HEK293 (cell line): ENCODE measurements around the gene UQCR11.

Experiments used
- CTCF ChIA-PET: fragments of 350-600 bp; formaldehyde crosslinking; extraction: SDS; loops from one replicate; lab custom pipeline; 2021; ENCODE audit warnings: antibody characterized with exemption; lab: Yijun Ruan, JAX
- POLR2A ChIA-PET: fragments of 300-600 bp; formaldehyde crosslinking; extraction: SDS; loops from one replicate; lab custom pipeline; 2020; ENCODE audit warnings: antibody characterized with exemption, inconsistent platforms; lab: Yijun Ruan, JAX
- H3K27ac ChIP-seq: fragments of 200-500 bp; sonication (Bioruptor generic); 2 replicates; pipeline ENCODE4 v1.5.1; 2014; ENCODE audit warnings: low read depth, low read length, control low read depth, inconsistent platforms; ENCODE audit errors: extremely low read depth
- H3K36me3 ChIP-seq, 2 experiments: fragments of 200-500 bp in 1 of 2; sonication (Bioruptor generic) in 1 of 2; 1 replicate in 1 of 2; 2 replicates in 1 of 2; pipeline ENCODE4 v1.5.1; 2014 to 2017; ENCODE audit warnings: inconsistent platforms in 2 of 2, low read length in 2 of 2; ENCODE audit not compliant: control insufficient read depth in 2 of 2, insufficient read depth in 1 of 2
- H3K4me1 ChIP-seq: fragments of 200-500 bp; sonication (Bioruptor generic); 2 replicates; pipeline ENCODE4 v1.5.1; 2014; ENCODE audit warnings: mild to moderate bottlenecking, low read length, inconsistent platforms; ENCODE audit not compliant: control insufficient read depth, insufficient read depth
- H3K4me3 ChIP-seq: 2 replicates; pipeline ENCODE4 v1.5.1; 2011; ENCODE audit warnings: low read depth, mild to moderate bottlenecking, control low read depth, low read length, moderate library complexity
- H3K9me3 ChIP-seq: fragments of 200-500 bp; sonication (Bioruptor generic); 2 replicates; pipeline ENCODE4 v1.5.1; 2014; ENCODE audit warnings: low read depth, low read length, inconsistent platforms; ENCODE audit not compliant: control insufficient read depth, insufficient read depth
- EGR2 ChIP-seq: fragments of 450-650 bp; formaldehyde crosslinking; IDR thresholded peaks from 2 replicates; pipeline ENCODE4 v1.5.1; 2016; ENCODE audit warnings: low read depth, missing biosample characterization, missing genetic modification characterization
- GLI4 ChIP-seq: fragments of 450-650 bp; formaldehyde crosslinking; IDR thresholded peaks from 2 replicates; pipeline ENCODE4 v1.5.1; 2016; ENCODE audit warnings: missing biosample characterization, missing genetic modification characterization
- HIC1 ChIP-seq: fragments of 450-650 bp; formaldehyde crosslinking; IDR thresholded peaks from 2 replicates; pipeline ENCODE4 v1.5.1; 2016; ENCODE audit warnings: missing biosample characterization, missing genetic modification characterization
- HOXA7 ChIP-seq: sonication (generic); formaldehyde crosslinking; IDR thresholded peaks from 2 replicates; pipeline ENCODE4 v1.8.1; 2022; ENCODE audit warnings: missing genetic modification reagents, borderline replicate concordance
- SP3 ChIP-seq: fragments of 450-650 bp; formaldehyde crosslinking; IDR thresholded peaks from 2 replicates; pipeline ENCODE4 v1.5.1; 2016; ENCODE audit warnings: missing biosample characterization, missing genetic modification characterization
- ZFHX2 ChIP-seq: fragments of 450-650 bp; formaldehyde crosslinking; conservative IDR thresholded peaks from 2 replicates; pipeline ENCODE4 v1.5.1; 2016; ENCODE audit warnings: missing biosample characterization, missing genetic modification characterization
- ZNF157 ChIP-seq: fragments of 450-650 bp; formaldehyde crosslinking; IDR thresholded peaks from 2 replicates; pipeline ENCODE4 v1.5.1; 2016; ENCODE audit warnings: missing biosample characterization, missing genetic modification characterization
- ZNF169 ChIP-seq: fragments of 450-650 bp; formaldehyde crosslinking; IDR thresholded peaks from 2 replicates; pipeline ENCODE4 v1.5.1; 2016; ENCODE audit warnings: missing biosample characterization, missing genetic modification characterization
- ZNF221 ChIP-seq: fragments of 450-650 bp; formaldehyde crosslinking; IDR thresholded peaks from 2 replicates; pipeline ENCODE4 v1.5.1; 2017; ENCODE audit warnings: missing biosample characterization, missing genetic modification characterization, borderline replicate concordance
- ZNF350 ChIP-seq: fragments of 450-650 bp; formaldehyde crosslinking; IDR thresholded peaks from 2 replicates; pipeline ENCODE4 v1.5.0; 2017; ENCODE audit warnings: missing biosample characterization, mild to moderate bottlenecking, missing genetic modification characterization
- ZNF362 ChIP-seq: fragments of 450-650 bp; formaldehyde crosslinking; IDR thresholded peaks from 2 replicates; pipeline ENCODE4 v1.5.1; 2016; ENCODE audit warnings: missing biosample characterization, missing genetic modification characterization
- ZNF629 ChIP-seq: fragments of 450-650 bp; formaldehyde crosslinking; IDR thresholded peaks from 2 replicates; pipeline ENCODE4 v1.5.1; 2017; ENCODE audit warnings: missing biosample characterization, missing genetic modification characterization
- ZNF664 ChIP-seq: fragments of 450-650 bp; formaldehyde crosslinking; IDR thresholded peaks from 2 replicates; pipeline ENCODE4 v1.5.1; 2016; ENCODE audit warnings: missing biosample characterization, missing genetic modification characterization
- ZNF747 ChIP-seq: fragments of 450-650 bp; formaldehyde crosslinking; IDR thresholded peaks from 2 replicates; pipeline ENCODE4 v1.5.1; 2016; ENCODE audit warnings: missing biosample characterization, missing genetic modification characterization
- ZNF76 ChIP-seq: fragments of 450-650 bp; formaldehyde crosslinking; IDR thresholded peaks from 2 replicates; pipeline ENCODE4; 2016; ENCODE audit warnings: low read depth, missing biosample characterization, missing genetic modification characterization, borderline replicate concordance
- TF ChIP-seq, protein P1 (sequence below): fragments of 450-650 bp; formaldehyde crosslinking; IDR thresholded peaks from 2 replicates; pipeline ENCODE4 v1.5.1; 2016; ENCODE audit warnings: missing biosample characterization, missing genetic modification characterization
- TF ChIP-seq, protein P2 (sequence below): fragments of 450-650 bp; formaldehyde crosslinking; IDR thresholded peaks from 2 replicates; pipeline ENCODE4 v1.5.1; 2016; ENCODE audit warnings: missing biosample characterization, missing genetic modification characterization
- TF ChIP-seq, protein P3 (sequence below): fragments of 450-650 bp; formaldehyde crosslinking; IDR thresholded peaks from 2 replicates; pipeline ENCODE4 v1.5.1; 2016; ENCODE audit warnings: missing biosample characterization, missing genetic modification characterization
- TF ChIP-seq, protein P4 (sequence below): fragments of 450-650 bp; formaldehyde crosslinking; IDR thresholded peaks from 2 replicates; pipeline ENCODE4 v1.5.1; 2016; ENCODE audit warnings: missing biosample characterization, missing genetic modification characterization
- TF ChIP-seq, protein P5 (sequence below): fragments of 450-650 bp; formaldehyde crosslinking; IDR thresholded peaks from 2 replicates; pipeline ENCODE4 v1.5.1; 2017; ENCODE audit warnings: missing biosample characterization, missing genetic modification characterization

Gene UQCR11

GRCh38 chr19:1613146-1613545 is 7.9 kb upstream of the UQCR11 start:
- no peak for TF ChIP-seq ZNF629 (tag by site-specific recombination)
- TF ChIP-seq, protein P1, sequence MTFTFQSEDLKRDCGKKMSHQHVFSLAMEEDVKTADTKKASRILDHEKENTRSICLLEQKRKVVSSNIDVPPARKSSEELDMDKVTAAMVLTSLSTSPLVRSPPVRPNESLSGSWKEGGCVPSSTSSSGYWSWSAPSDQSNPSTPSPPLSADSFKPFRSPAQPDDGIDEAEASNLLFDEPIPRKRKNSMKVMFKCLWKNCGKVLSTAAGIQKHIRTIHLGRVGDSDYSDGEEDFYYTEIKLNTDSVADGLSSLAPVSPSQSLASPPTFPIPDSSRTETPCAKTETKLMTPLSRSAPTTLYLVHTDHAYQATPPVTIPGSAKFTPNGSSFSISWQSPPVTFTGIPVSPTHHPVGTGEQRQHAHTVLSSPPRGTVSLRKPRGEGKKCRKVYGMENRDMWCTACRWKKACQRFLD (tag by site-specific recombination) = no peak
- TF ChIP-seq, protein P2, sequence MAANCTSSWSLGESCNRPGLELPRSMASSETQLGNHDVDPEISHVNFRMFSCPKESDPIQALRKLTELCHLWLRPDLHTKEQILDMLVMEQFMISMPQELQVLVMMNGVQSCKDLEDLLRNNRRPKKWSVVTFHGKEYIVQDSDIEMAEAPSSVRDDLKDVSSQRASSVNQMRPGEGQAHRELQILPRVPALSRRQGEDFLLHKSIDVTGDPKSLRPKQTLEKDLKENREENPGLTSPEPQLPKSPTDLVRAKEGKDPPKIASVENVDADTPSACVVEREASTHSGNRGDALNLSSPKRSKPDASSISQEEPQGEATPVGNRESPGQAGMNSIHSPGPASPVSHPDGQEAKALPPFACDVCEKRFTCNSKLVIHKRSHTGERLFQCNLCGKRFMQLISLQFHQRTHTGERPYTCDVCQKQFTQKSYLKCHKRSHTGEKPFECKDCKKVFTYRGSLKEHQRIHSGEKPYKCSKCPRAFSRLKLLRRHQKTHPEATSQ = no peak
- POLR2A ChIA-PET = no interaction called here
- CTCF ChIA-PET = no interaction called here
- peaks cover 11 to 80% of the 10 kb centered on the region in 2 experiments; a peak in 2 of 3 replicates for H3K36me3 ChIP-seq
- no peak overlapping the region for H3K27ac ChIP-seq
- no peaks in the 10 kb centered on the region for H3K4me1 ChIP-seq
- no peaks in the 10 kb centered on the region for H3K9me3 ChIP-seq
- H3K4me3 ChIP-seq = no peak overlapping the region

DNA sequence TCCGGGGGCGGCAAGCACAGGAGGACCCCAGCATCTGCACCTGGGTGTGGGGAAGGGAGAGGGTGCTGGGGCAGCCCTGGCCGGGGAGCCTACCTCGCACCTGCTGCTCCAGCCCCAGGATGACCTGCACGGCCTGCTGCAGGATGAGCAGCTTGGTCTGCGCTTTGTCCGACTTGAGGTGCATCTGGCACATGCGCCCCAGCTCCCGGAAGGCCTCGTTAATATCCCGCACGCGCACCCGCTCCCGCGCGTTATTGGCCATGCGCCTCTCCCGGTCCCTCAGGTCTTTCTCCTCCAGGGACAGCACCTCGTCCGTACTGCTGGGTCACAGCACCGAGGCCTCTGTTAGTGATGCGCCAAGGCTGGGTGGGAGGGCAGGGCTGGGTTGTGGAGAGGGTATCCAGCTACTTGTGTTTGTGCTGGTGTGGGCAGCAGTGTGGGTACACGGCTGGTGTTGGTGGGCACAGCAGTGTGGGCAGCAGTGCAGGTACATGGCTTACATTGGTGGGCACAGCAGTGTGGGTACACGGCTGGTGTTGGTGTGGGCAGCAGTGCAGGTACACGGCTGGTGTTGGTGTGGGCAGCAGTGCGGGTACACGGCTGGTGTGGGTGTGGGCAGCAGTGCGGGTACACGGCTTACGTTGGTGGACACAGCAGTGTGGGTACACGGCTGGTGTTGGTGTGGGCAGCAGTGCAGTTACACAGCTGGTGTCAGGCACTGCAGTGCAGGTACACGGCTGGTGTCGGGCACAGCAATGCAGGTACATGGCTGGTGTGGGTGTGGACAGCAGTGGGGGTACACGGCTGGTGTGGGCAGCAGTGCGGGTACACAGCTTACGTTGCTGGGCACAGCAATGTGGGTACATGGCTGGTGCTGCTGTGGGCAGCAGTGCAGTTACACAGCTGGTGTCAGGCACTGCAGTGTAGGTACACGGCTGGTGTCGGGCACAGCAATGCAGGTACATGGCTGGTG is 7.1 kb upstream of the UQCR11 start:
- Histone ChIP-seq H3K27ac (no peak overlapping the region), H3K36me3 (peaks cover 11 to 73% of the 10 kb centered on the region in 2 experiments; a peak in 2 of 3 replicates)
- CTCF ChIA-PET = no interaction called here
- no peak for TF ChIP-seq ZNF747
- peak; percentile 47; the same call in 1 of the 2 replicates for TF ChIP-seq HIC1 (tag by site-specific recombination)
- TF ChIP-seq HOXA7 (CRISPR knock-in tag) = no peak
- no peak for TF ChIP-seq ZNF362 (tag by site-specific recombination)
- peak; percentile 61 for TF ChIP-seq ZFHX2 (tag by site-specific recombination)
- no peak for TF ChIP-seq ZNF664 (tag by site-specific recombination)
- TF ChIP-seq, protein P3, sequence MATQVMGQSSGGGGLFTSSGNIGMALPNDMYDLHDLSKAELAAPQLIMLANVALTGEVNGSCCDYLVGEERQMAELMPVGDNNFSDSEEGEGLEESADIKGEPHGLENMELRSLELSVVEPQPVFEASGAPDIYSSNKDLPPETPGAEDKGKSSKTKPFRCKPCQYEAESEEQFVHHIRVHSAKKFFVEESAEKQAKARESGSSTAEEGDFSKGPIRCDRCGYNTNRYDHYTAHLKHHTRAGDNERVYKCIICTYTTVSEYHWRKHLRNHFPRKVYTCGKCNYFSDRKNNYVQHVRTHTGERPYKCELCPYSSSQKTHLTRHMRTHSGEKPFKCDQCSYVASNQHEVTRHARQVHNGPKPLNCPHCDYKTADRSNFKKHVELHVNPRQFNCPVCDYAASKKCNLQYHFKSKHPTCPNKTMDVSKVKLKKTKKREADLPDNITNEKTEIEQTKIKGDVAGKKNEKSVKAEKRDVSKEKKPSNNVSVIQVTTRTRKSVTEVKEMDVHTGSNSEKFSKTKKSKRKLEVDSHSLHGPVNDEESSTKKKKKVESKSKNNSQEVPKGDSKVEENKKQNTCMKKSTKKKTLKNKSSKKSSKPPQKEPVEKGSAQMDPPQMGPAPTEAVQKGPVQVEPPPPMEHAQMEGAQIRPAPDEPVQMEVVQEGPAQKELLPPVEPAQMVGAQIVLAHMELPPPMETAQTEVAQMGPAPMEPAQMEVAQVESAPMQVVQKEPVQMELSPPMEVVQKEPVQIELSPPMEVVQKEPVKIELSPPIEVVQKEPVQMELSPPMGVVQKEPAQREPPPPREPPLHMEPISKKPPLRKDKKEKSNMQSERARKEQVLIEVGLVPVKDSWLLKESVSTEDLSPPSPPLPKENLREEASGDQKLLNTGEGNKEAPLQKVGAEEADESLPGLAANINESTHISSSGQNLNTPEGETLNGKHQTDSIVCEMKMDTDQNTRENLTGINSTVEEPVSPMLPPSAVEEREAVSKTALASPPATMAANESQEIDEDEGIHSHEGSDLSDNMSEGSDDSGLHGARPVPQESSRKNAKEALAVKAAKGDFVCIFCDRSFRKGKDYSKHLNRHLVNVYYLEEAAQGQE (tag by site-specific recombination) = no peak
- peak; percentile 100 for TF ChIP-seq ZNF157
- TF ChIP-seq GLI4 (tag by site-specific recombination) = no peak
- TF ChIP-seq, protein P4, sequence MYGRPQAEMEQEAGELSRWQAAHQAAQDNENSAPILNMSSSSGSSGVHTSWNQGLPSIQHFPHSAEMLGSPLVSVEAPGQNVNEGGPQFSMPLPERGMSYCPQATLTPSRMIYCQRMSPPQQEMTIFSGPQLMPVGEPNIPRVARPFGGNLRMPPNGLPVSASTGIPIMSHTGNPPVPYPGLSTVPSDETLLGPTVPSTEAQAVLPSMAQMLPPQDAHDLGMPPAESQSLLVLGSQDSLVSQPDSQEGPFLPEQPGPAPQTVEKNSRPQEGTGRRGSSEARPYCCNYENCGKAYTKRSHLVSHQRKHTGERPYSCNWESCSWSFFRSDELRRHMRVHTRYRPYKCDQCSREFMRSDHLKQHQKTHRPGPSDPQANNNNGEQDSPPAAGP (tag by site-specific recombination) = no peak
- no peak for TF ChIP-seq ZNF169 (tag by site-specific recombination)
- TF ChIP-seq ZNF350 (tag by site-specific recombination) = no peak
- peak; percentile 82 for TF ChIP-seq EGR2 (tag by site-specific recombination)
- no peak for TF ChIP-seq SP3 (tag by site-specific recombination)
- no peak for TF ChIP-seq ZNF76 (tag by site-specific recombination)
- TF ChIP-seq ZNF221 (tag by site-specific recombination) = no peak
- TF ChIP-seq, protein P5, sequence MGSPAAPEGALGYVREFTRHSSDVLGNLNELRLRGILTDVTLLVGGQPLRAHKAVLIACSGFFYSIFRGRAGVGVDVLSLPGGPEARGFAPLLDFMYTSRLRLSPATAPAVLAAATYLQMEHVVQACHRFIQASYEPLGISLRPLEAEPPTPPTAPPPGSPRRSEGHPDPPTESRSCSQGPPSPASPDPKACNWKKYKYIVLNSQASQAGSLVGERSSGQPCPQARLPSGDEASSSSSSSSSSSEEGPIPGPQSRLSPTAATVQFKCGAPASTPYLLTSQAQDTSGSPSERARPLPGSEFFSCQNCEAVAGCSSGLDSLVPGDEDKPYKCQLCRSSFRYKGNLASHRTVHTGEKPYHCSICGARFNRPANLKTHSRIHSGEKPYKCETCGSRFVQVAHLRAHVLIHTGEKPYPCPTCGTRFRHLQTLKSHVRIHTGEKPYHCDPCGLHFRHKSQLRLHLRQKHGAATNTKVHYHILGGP (tag by site-specific recombination) = no peak
- TF ChIP-seq, all 188 proteins: peak for 4
- POLR2A ChIA-PET = no interaction called here
- no peaks in the 10 kb centered on the region for H3K9me3 ChIP-seq
- H3K4me1 ChIP-seq = no peaks in the 10 kb centered on the region
- no peak overlapping the region for H3K4me3 ChIP-seq
